ENCODE results near the gene ARID1B. TPM values are rescaled to one million over a fixed set of nuclear protein-coding genes. Genes with fewer than 3 reads are reported as not detected.

Gene ARID1B
- total and polyA plus RNA-seq, 2 donors, result 36.2 to 213 TPM

GRCh38 chr6:157094038-157094437 lies 316.9 kb downstream of the ARID1B start:
- Histone ChIP-seq H3K27ac (ENCODE audit: low read depth) (no peak overlapping the region), H3K4me3 (ENCODE audit: low read depth, low read length) (no peak overlapping the region), H3K36me3 (ENCODE audit: insufficient read depth) (no peaks in the 10 kb centered on the region), H3K4me1 (ENCODE audit: insufficient read depth) (no peaks in the 10 kb centered on the region)
- no peak for DNase-seq (ENCODE audit: extremely low spot score)
- 95% methylated on average over 6 of the region's 6 CpGs for WGBS

DNA sequence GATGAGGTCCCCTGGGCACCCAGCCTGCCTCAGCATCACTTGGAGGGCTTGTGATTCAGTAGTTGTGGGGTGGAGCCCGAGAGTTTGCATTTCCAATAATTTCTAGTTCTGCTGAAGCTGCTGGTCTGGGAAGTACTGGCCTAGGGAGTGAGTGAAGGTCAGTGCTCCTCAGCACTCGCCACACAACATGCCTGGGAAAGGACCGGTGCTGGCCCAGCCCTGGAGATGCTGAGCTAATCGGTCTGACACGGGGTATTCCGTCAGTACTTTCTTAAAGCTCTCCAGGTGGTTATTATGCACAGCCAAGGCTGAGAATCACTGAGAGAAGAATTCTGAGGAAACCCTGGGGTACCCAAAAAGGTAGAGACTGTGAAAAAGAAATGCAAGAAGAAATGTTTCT lies 317.9 kb downstream of the ARID1B start:
- DNase-seq (ENCODE audit: extremely low spot score), result no peak
- Histone ChIP-seq H3K4me3 (ENCODE audit: low read depth, low read length) (no peak overlapping the region), H3K36me3 (ENCODE audit: insufficient read depth) (no peaks in the 10 kb centered on the region), H3K4me1 (ENCODE audit: insufficient read depth) (no peaks in the 10 kb centered on the region), H3K27ac (ENCODE audit: low read depth) (no peak overlapping the region)
- 88% methylated on average over 6 of the region's 6 CpGs for WGBS

GRCh38 chr6:157095569-157095968 lies 318.4 kb downstream of the ARID1B start:
- WGBS, result 97% methylated on average over 5 of the region's 5 CpGs
- H3K27ac ChIP-seq (ENCODE audit: low read depth), result no peak overlapping the region
- H3K36me3 ChIP-seq (ENCODE audit: insufficient read depth), result no peaks in the 10 kb centered on the region

GRCh38 chr6:157096105-157096504 lies 318.9 kb downstream of the ARID1B start:
- Histone ChIP-seq H3K27ac (ENCODE audit: low read depth) (no peak overlapping the region), H3K36me3 (ENCODE audit: insufficient read depth) (no peaks in the 10 kb centered on the region), H3K4me1 (ENCODE audit: insufficient read depth) (no peaks in the 10 kb centered on the region), H3K4me3 (ENCODE audit: low read depth, low read length) (no peak overlapping the region)
- no peak for DNase-seq (ENCODE audit: extremely low spot score)
- 96% methylated on average over 6 of the region's 6 CpGs for WGBS

More at GRCh38 chr6:157095569-157095968, 318.4 kb downstream of the ARID1B start:
- DNase-seq (ENCODE audit: extremely low spot score), result no peak
- Histone ChIP-seq H3K4me3 (ENCODE audit: low read depth, low read length) (no peak overlapping the region), H3K4me1 (ENCODE audit: insufficient read depth) (no peaks in the 10 kb centered on the region)

DNA sequence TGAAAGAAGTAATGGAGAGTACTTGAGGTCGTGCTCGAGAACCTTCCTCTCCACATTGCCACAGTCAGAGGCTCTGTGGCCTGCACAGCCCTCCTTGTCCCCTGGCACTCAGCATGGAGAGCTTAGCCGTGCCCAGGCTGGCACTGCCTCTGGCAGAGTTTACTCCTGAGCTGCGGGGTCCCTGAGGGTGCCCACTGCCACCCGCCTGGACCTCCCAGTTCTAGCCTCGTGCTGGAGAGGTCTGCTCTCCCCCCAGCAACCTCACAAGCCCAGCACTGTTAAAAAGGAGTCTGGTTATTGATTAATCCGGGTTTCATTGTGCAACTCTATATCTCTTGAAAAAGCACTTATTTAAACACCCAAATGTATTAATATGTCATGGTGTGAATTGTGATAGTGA lies 319.3 kb downstream of the ARID1B start:
- DNase-seq (ENCODE audit: extremely low spot score), result no peak
- H3K36me3 ChIP-seq (ENCODE audit: insufficient read depth), result no peaks in the 10 kb centered on the region
- no peaks in the 10 kb centered on the region for H3K4me1 ChIP-seq (ENCODE audit: insufficient read depth)
- 87% methylated on average over 7 of the region's 7 CpGs for WGBS
- no peak overlapping the region for H3K4me3 ChIP-seq (ENCODE audit: low read depth, low read length)
- H3K27ac ChIP-seq (ENCODE audit: low read depth), result no peak overlapping the region

- H3K4me1 ChIP-seq (ENCODE audit: insufficient read depth), result no peaks in the 10 kb centered on the region
- DNase-seq (ENCODE audit: extremely low spot score), result no peak
- H3K4me3 ChIP-seq (ENCODE audit: low read depth, low read length), result no peak overlapping the region
- no peaks in the 10 kb centered on the region for H3K36me3 ChIP-seq (ENCODE audit: insufficient read depth)
- 94% methylated on average over 16 of the region's 16 CpGs for WGBS
- H3K27ac ChIP-seq (ENCODE audit: low read depth), result no peak overlapping the region
Observed at GRCh38 chr6:157097255-157097955, 320.2 kb downstream of the ARID1B start.

DNA sequence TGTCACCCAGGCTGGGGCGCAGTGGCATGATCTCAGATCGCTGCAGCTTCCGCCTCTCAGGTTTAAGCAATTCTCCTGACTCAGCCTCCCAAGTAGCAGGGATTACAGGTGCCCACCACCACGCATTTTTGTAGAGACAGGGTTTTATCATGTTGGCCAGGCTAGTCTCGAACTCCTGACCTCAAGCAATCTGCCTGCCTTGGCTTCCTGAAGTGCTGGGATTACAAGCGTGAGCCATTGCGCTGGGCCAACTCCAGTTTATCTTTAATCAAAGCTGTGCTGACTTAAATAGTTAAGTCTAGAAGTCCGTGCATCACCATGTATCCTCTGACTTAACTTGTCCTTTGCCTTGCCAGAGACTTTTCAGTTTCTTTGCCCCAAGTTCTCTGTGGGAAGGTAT lies 321.8 kb downstream of the ARID1B start:
- Histone ChIP-seq H3K36me3 (ENCODE audit: insufficient read depth) (no peaks in the 10 kb centered on the region), H3K27ac (ENCODE audit: low read depth) (no peak overlapping the region), H3K4me1 (ENCODE audit: insufficient read depth) (no peaks in the 10 kb centered on the region), H3K4me3 (ENCODE audit: low read depth, low read length) (no peak overlapping the region)
- no peak for DNase-seq (ENCODE audit: extremely low spot score)
- WGBS, result 87% methylated on average over 8 of the region's 8 CpGs

- 74% methylated on average over 7 of the region's 7 CpGs for WGBS
- DNase-seq (ENCODE audit: extremely low spot score), result no peak
Observed at GRCh38 chr6:157099912-157100593, 322.9 kb downstream of the ARID1B start.

DNA sequence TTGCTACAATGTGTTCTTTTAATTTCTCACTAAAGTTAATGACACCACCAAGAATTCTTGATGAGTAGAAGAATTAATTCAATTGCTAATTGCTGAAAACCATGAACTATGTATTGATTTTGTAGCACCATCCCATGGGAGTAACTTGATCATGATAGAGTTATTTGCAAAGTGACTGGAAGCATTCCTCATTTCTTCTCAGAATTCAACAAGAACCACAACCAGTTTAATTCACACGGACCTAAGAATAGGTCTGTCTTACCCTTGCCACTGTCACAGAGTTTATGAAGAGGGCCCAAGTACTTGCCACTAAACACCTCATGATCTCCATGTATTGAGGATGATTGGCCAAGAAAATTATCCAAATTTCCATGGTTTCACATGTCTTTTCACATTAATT lies 324.0 kb downstream of the ARID1B start:
- Histone ChIP-seq H3K4me3 (ENCODE audit: low read depth, low read length) (no peak overlapping the region), H3K4me1 (ENCODE audit: insufficient read depth) (no peaks in the 10 kb centered on the region), H3K27ac (ENCODE audit: low read depth) (no peak overlapping the region), H3K36me3 (ENCODE audit: insufficient read depth) (no peaks in the 10 kb centered on the region)
- DNase-seq (ENCODE audit: extremely low spot score), result no peak
- WGBS, result 82% methylated on average over 1 of the region's 1 CpG

More at GRCh38 chr6:157099912-157100593, 322.9 kb downstream of the ARID1B start:
- Histone ChIP-seq H3K4me3 (ENCODE audit: low read depth, low read length) (no peak overlapping the region), H3K4me1 (ENCODE audit: insufficient read depth) (no peaks in the 10 kb centered on the region), H3K36me3 (ENCODE audit: insufficient read depth) (no peaks in the 10 kb centered on the region), H3K27ac (ENCODE audit: low read depth) (no peak overlapping the region)

DNA sequence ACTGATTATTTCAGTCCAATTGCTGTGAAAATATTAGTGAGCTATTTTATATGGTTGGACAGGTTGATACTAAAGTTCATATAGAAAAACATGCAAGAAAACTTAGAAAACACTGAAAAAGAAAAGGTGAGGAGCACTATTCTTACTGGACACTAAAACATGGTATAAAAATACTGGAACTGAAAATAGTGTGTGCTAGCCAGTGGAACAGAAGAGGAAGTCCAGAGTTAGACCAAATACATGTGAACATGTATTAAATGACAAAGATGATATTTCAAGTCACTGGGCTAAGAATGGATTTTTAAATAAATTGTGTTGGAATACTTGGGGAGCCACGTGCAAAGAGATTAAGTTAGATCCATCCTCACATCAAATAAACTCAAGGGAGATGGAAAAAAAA lies 327.6 kb downstream of the ARID1B start:
- Histone ChIP-seq H3K27ac (ENCODE audit: low read depth) (no peak overlapping the region), H3K36me3 (ENCODE audit: insufficient read depth) (no peaks in the 10 kb centered on the region), H3K4me3 (ENCODE audit: low read depth, low read length) (no peak overlapping the region), H3K4me1 (ENCODE audit: insufficient read depth) (peaks cover 1% of the 10 kb centered on the region)
- 56% methylated on average over 1 of the region's 1 CpG for WGBS
- DNase-seq (ENCODE audit: extremely low spot score), result no peak

- no peak for DNase-seq (ENCODE audit: extremely low spot score)
- no peaks in the 10 kb centered on the region for H3K36me3 ChIP-seq (ENCODE audit: insufficient read depth)
- peaks cover 1% of the 10 kb centered on the region for H3K4me1 ChIP-seq (ENCODE audit: insufficient read depth)
- no peak overlapping the region for H3K4me3 ChIP-seq (ENCODE audit: low read depth, low read length)
- no peak overlapping the region for H3K27ac ChIP-seq (ENCODE audit: low read depth)
- WGBS, result 84% methylated on average over 2 of the region's 2 CpGs
Observed at GRCh38 chr6:157106487-157106886, 329.3 kb downstream of the ARID1B start.

DNA sequence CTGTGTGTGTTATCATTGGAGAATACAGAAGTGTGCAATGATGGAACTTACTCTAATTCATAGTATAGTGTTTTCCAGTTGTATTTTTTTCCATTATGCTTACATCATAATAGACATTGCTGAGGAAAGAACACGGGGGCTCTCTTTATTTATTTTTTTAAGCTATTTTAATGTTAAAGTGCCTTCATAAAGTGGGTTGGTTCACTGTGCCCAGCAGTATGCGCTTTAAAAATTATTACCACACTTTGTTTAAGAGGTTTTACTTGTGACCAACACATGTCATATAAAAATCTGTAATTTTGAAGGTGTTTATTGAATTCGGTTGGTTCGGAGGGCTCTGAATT lies 330.4 kb downstream of the ARID1B start:
- DNase-seq (ENCODE audit: extremely low spot score), result no peak
- Histone ChIP-seq H3K27ac (ENCODE audit: low read depth) (no peak overlapping the region), H3K4me3 (ENCODE audit: low read depth, low read length) (no peak overlapping the region), H3K36me3 (ENCODE audit: insufficient read depth) (no peaks in the 10 kb centered on the region), H3K4me1 (ENCODE audit: insufficient read depth) (peaks cover 1% of the 10 kb centered on the region)
- WGBS, result 30% methylated on average over 4 of the region's 4 CpGs

- 18% methylated on average over 6 of the region's 6 CpGs for WGBS
- Histone ChIP-seq H3K4me1 (ENCODE audit: insufficient read depth) (peaks cover 1% of the 10 kb centered on the region), H3K36me3 (ENCODE audit: insufficient read depth) (no peaks in the 10 kb centered on the region), H3K4me3 (ENCODE audit: low read depth, low read length) (no peak overlapping the region), H3K27ac (ENCODE audit: low read depth) (no peak overlapping the region)
- no peak for DNase-seq (ENCODE audit: extremely low spot score)
Observed at GRCh38 chr6:157107915-157108651, 330.9 kb downstream of the ARID1B start.

DNA sequence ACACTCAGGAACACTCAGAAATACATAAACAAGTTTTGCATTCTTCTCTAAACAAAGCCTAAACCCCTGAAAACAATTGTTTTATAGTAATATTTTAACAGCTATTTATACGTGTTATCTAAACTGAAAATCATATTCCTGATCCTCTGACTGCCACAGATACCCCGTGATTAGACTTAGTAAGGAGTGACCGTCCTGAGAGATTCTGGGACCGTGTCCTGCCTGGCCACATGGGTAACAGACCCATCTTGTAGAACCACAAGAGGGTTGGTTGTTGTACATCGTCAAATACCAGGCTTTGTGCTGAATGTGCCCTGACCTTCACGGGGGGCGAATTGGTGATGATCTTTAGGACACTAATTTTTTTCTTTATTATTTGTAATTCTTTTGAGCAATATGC lies 331.7 kb downstream of the ARID1B start:
- H3K27ac ChIP-seq (ENCODE audit: low read depth), result no peak overlapping the region
- DNase-seq (ENCODE audit: extremely low spot score), result no peak
- H3K4me3 ChIP-seq (ENCODE audit: low read depth, low read length), result no peak overlapping the region
- WGBS, result 70% methylated on average over 7 of the region's 7 CpGs
- H3K4me1 ChIP-seq (ENCODE audit: insufficient read depth), result peaks cover 1% of the 10 kb centered on the region
- no peaks in the 10 kb centered on the region for H3K36me3 ChIP-seq (ENCODE audit: insufficient read depth)

Data from urinary bladder (tissue), 4 donors.